Spleen (tissue), 7 donors: Measurements from ENCODE around the gene ABCA9.

Source experiments
- CTCF ChIP-seq, 11 experiments: fragments of 200-600 bp in 7 of 11; fragments of 450-650 bp in 4 of 11; sonication (generic) in 4 of 11; IDR thresholded peaks in 8 of 11; conservative IDR thresholded peaks in 3 of 11; 1 replicate in 7 of 11; 2 replicates in 4 of 11; pipeline versions ENCODE4 v1.4.0 to v1.8.0; 2016 to 2021; ENCODE audit warnings: antibody characterized with exemption in 11 of 11, inconsistent platforms in 4 of 11, mild to moderate bottlenecking in 1 of 11
- POLR2A ChIP-seq, 3 donors: fragments of 450-650 bp; IDR thresholded peaks; one replicate each; pipeline ENCODE4 v1.5.1; 2017; ENCODE audit warnings: antibody characterized with exemption in 3 of 3, mild to moderate bottlenecking in 1 of 3
- donor health status: DM: no; HTN: no; CAD: no; lungs with moderate emphysema.
- donor health status: DM: no; HTN: no; CAD: no.
- donor health status: DM: no; HTN: no; CAD: no.

GRCh38 chr17:68924793-68925720 is 135.7 kb downstream of the ABCA9 start:
- TF ChIP-seq CTCF (IDR thresholded peaks at IDR 0.05 in 8 of 11, conservative IDR thresholded peaks at IDR 0.05 in 3 of 11) (no peak), POLR2A (IDR thresholded peaks at IDR 0.05) (no peak)
